Activated CD8-positive, alpha-beta memory T cell treated with anti-CD3 and anti-CD28 coated beads for 24 hours (primary cell): ENCODE data around the gene PLBD1.

Source experiments
- DNase-seq: peaks from one replicate; pipeline ENCODE4 v3.0.0-alpha.2; 2020

The PLBD1 gene

DNA sequence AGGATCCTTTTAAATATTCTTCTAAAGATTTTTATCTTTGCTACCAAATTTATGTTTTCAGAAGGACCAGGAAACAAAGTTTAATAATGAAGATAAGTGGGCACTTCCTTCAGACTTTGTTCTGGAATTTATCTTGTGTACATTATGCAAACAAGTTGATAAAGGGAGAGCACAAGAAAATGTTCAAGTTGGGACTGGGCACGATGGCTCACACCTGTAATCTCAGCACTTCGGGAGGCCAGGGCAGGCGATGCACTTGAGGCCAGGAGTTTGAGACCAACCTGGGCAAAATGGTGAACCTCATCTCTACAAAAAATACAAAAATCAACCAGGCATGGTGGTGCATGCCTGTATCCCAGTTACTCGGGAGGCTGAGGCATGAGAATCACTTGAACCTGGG lies 4.6 kb downstream of the PLBD1 start:
- DNase-seq: no peak

DNA sequence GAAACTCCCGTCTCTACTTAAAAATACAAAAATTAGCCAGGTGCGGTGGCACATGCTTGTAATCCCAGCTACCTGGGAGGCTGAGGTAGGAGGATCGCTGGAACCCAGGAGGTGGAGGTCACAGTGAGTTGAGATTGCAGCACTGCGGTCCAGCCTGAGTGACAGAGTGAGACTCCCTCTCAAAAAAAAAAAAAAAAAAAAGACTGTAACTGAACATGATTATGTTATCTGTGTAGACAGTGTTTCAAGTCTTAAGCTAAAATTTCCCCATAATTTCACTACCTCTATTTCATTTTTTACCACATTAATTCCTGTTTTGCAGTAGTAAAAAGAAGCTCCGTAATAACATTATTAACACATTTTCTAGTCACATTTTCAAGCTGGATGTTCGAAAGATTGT lies 5.4 kb downstream of the PLBD1 start:
- DNase-seq: no peak

GRCh38 chr12:14561677-14562238 lies 5.9 kb downstream of the PLBD1 start:
- DNase-seq: no peak

DNA sequence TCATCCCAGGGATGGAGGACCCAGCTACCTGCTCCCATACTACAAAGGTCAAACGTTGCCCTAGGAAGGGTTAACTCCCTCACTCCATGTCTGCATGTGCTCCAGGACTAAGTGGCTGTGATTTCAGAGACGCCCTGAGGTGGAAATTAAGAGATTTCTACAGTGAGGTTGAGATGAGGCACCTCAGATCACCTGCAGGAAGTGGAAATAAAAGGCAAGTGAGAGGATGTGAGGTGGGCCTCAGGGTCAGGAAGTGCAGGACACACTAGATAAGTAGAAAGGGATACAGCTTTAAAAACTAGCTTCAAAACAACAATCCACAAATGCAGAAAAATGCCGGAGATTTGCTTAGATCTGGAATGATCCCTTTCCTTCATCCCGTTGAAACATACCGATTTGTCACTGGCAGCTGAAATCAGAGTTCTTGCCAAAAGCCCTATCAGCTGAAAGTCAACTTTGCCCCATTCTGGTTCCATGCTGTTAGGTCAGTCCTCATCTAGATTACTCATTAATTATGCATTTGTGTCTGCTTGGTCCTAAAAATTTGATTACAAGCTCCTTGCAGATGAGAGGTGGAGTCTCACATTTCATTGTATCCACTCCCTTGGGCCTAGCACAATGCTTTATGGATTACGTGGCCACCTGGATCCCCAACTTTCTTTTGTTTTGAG lies 6.6 kb downstream of the PLBD1 start:
- no peak for DNase-seq

DNA sequence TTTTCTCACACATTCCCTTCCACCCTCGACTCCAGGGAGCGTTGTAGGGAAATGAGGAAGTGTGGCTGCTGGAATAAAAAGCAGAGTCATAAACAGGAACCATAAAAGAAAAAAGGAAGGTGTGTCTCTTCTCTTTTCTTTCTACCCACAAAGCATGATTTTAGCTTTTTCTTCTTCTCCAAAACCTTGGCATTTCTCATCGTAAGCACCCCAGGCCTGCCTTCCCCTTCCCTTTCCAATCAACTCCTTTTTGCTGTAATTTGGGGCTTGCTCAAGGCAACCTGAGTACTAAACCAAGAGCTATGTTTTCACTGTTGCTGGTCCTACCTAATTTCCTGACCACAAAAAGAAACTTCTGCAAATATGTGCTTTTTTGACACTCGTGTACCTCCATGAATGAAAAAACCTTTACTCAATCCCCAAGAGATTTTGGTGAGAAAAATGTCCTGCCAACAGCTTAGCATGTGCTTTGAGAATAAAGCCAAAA lies 9.2 kb downstream of the PLBD1 start:
- no peak for DNase-seq

DNA sequence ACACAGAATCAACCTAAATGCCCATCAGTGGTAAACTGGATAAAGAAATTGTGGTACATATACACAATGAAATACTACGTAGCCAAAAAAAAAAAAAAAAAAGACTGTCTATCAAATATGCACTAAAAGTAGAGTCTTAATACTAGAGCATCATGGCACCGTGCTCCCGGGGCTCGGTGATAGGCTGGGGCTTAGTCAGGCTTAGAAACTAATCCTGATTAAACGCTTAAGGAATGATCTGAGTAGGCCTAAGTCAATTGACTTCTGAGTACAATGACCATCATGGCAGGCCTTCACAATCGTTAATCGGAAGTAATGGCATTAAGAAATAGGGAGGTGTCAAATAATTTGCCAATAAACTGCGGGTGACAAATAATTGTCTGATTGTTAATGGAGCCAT lies 9.7 kb downstream of the PLBD1 start:
- DNase-seq: no peak

DNA sequence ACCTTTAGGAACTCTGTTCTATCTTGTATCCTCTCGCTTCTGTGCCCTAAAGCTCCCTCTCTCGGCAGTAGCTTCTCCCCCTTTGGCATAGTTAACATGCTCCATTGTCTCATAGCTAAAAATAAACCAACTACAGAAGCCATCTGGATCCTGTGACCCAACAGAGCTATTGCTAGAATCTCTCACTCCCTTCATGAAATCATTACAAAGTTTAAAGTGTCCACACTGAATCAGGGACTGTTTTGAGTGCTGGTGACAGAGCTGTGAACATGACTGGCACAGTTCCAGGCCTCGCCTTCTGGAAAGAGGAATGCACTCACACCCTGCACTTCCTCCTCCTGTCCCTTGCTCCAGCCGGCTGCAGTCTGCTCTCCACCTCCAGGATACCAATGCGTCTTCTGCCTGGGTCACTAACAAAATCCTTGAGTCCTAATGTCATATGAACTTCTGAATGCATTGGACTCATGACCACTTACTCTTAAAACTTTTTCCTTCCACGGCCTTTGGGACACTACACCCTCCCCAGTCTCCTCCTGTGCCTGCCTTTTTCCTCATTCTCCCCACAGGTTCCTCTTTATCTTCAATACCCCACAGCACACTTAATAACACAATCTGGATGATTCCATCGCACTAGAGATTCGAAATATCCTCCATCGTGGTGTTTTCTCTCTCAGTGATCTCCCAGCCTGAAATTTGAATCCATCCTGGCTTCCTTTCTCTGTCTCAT lies 13.2 kb downstream of the PLBD1 start:
- DNase-seq: no peak

DNA sequence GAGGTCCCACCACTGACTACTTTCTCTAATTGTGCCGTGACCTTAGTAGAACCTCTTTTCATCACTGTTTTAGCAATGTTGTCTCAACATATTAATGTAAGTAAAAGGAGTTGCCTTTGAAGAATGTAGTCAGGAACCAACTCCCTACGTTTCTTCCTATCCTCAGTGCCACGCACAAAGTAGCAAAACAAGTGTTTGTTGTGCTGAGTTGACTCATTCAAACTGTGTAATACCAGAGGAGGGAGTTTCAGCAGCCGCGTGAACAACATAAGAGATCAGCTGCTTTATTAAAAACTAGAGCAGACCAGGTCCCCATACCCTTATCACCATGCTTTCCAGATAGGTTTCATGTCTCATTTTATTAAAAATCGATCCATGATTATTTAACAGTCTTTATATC lies 19.1 kb downstream of the PLBD1 start:
- no peak for DNase-seq

DNA sequence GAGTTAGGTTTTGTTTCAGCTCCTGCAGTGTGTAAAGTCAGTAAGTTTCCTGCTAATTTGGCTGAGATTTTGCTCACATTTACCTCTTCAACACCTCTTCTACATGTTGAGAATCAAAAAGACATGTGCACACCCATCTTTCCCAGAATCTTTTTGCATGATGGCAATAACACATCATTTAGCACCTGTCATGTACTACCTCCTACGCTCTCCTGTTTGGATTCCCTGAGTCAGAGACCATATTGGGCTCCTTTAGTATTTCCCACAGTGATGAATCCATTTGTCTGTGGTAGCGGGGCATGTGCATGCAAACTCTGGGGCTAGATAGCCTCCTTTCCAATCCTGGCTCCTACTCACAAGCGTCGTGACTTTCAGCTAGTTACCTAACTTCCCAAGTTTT lies 20.1 kb downstream of the PLBD1 start:
- DNase-seq: no peak

DNA sequence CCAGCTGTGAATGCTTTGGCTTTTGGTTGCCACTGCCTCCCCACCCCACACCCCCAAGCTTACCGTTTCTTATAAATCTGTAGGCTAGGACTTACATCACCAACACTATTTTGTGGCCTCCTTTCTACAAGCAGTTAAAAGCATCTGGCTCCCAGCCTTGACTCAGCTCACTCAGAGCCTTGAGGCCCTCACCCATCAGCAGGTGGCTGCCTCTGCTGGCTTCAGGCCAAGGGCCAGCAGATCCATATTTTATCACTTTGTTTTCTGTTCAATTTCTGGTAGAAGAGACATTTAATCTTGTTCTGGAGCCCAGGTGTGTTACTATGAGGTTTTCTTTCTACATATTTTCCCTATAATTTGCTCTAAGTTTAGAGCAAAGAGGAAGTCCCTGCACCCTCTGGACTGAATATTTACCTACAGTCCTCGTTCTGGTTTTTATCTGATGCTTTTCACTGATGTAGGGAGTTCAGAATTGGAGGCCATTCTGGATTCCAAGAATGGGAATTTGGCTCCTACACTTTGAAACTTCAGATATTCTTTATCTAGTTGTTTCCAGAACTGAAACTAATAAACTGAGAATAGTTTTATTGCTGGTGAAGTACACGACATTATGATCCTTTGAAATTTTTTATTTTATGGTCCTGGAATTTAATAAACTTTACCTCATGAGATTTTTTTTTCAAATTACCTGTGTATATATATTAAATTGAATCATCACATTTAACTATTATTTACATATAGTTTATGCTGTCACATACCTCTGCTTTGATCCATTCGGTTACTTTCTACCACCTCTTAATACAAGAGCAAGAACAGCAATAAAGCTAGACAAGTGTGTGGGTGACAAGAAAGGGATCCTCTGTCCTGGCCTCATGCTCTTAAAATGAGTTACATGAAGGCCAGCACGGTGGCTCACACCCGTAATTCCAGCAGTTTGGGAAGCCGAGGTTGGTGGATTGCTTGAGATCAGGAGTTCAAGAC lies 22.2 kb downstream of the PLBD1 start:
- DNase-seq: no peak

GRCh38 chr12:14540801-14541462 lies 26.8 kb downstream of the PLBD1 start:
- no peak for DNase-seq

DNA sequence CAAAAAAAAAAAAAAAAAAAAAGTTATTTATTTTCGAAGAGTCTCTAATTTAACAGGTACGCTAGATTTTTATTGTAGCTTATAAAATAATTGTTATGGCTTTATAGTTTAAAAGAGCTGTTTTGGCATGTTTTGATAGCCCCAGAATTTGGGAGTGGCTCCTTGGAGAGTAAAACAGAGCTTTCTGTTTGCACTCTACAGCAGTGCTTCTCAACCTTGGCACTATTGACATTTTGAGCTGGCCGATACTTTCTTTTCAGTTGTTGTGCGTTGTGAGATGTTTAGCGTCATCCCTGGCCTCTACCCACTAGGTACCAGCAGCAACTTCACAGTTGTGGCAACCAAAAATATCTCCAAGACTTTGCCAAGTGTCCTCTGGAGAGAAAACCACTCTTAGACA lies 30.6 kb downstream of the PLBD1 start:
- DNase-seq: no peak

- DNase-seq: no peak
Observed at GRCh38 chr12:14532152-14532551, 35.5 kb downstream of the PLBD1 start.

GRCh38 chr12:14525964-14526363 lies 41.7 kb downstream of the PLBD1 start:
- DNase-seq: no peak

DNA sequence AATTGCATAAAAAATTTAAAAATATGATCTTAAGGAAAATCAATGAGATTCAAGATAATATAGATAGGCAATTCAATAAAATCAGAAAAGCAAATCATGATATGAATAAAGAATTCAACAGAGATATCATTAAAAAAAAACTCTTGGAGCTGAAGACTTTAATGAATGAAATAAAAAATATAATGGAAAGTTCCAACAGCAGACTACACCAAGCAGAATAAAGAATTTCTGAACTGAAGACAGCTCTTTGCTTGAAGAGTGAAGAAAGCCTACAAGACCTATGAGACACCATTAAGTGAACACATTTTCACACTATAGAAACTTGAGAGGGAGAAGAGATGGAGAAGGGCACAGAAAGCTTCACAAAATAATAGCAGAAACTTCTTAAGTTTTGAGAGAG lies 45.9 kb downstream of the PLBD1 start:
- no peak for DNase-seq

GRCh38 chr12:14514946-14515345 lies 52.7 kb downstream of the PLBD1 start:
- no peak for DNase-seq

GRCh38 chr12:14514154-14514842 lies 53.4 kb downstream of the PLBD1 start:
- DNase-seq: no peak

- DNase-seq: no peak
Observed at GRCh38 chr12:14510574-14510973, 57.1 kb downstream of the PLBD1 start.

DNA sequence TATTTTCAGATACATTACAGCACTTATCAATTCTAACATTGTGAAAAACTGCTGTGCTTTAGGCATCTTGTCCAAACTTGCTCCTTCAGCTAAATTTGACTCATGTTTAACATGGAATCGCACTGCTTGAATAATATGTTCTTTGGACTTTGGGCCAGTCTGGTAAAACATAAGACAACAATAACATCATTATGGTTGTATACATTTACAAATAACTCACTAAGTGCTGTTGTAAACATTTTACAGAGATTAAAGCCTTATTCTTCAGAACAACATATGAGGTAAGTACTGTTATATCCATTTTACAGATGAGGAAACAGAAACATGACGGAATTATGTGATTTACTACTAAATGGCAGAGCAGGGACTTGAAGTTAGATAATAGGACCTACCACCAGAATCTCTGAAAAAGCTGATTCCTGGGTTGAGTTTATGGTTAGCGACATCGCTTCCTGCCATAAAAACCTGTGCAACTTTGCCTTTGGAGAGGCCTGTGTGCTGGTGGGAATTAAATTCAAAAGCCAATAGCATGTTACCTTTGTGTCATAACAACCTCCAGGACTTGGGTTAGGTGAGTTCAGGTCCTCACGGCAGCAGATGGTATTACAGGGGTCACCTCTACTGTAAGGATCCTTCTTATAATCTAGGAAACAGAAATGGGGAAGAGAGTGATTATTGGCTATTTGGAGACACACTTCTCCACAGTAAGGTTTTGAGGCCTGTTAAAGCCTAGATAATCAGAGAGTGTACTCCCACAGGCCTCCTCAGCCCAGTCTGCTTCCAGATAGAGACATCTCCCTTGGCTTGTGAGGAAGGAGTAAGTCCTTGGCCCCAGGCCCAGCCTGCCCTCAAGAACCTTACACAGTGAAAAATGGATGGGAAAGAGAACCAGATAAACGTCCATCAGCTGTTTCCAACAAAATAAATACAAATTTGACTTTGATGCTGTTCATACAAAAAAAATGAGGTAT lies 61.8 kb downstream of the PLBD1 start:
- DNase-seq: no peak

DNA sequence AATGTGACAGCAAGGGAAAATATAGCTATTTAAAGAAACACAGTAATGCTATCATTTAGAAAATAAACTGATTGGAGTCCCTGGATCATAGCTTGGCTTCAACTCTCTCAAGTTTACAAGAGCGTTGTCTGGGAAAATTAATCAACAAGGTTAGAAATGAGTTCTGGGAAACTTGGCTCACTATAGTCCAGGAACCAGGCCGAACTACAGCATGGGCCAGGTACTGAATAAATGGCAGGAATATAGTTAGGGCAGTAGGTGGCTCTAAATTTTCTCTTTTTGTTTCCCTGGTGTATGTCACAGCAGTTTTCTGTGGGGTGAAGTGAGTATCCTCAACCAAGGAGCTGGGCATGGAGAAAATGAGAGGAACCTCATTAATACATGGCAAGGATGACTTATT lies 72.4 kb downstream of the PLBD1 start:
- DNase-seq: no peak

DNA sequence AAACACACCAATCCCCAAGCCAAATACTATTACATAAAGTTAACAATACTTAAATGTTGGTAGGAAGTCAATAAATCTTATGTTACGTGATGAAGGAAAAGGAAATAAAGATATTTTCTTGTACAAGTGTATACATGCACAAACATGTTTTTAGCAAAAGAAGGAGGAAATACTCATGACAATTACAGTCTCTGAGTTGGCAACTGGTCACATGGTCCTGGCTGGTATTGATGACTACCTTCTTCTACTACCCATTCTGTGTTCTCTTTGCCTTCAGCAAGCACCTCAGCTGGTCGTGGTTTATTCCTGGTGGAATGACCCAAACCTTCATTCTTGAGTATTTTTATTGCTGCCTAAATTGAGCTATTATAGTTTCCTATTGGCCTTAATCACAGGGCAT lies 84.8 kb downstream of the PLBD1 start:
- no peak for DNase-seq
